ENCODE measurements around the gene P2RX2. TPM values are rescaled to one million over a fixed set of nuclear protein-coding genes. Genes with fewer than 3 reads are reported as not detected.

The P2RX2 gene
- total and polyA plus RNA-seq, 2 experiments from 2014 or later, result not detected

DNA sequence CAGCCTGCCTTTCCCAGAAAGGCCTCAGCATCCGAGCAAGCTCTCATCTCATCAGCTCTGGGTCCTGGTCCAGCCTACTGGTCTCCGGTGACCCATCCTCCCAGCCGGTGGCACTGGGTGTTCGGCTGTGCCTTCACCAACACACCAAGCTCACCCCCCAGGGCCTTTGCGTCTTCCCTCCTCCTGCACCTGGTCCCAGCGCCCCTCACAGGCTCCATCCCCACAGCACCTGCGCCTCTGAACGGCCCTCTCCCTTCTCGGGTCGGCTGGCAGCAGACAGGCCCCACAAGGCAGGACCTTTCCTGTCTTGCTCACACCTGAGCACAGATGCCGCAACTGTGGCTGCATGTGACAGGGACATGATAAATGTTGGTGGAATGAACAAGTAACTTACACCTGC, 13.1 kb downstream of the P2RX2 start:
- no peaks in the 10 kb centered on the region for H3K36me3 ChIP-seq (replicated peaks; ENCODE audit: insufficient read depth, low read depth)
- no peak overlapping the region for H3K4me2 ChIP-seq
- H2AFZ ChIP-seq, result no peak overlapping the region
- no peaks in the 10 kb centered on the region for H3K9me2 ChIP-seq (replicated peaks; ENCODE audit: insufficient read depth)
- H4K20me1 ChIP-seq (ENCODE audit: insufficient read depth, poor library complexity, severe bottlenecking), result no peaks in the 10 kb centered on the region
- no peak for DNase-seq (ENCODE audit: low spot score)
- TF ChIP-seq EZH2phosphoT487 (IDR thresholded peaks at IDR 0.05; ENCODE audit: low read depth, severe bottlenecking, unreplicated experiment) (no peak), CTCF (IDR thresholded peaks at IDR 0.05; ENCODE audit: poor library complexity) (no peak), EZH2 (IDR thresholded peaks at IDR 0.05; ENCODE audit: borderline replicate concordance) (no peak)
- H3K79me2 ChIP-seq, result no peaks in the 10 kb centered on the region
- H3K27ac ChIP-seq, result no peak overlapping the region
- no peaks in the 10 kb centered on the region for H3K27me3 ChIP-seq
- 91% methylated on average over 11 of the region's 11 CpGs for WGBS (ENCODE audit: low lambda C conversion rate, missing lambda C conversion rate)
- no peaks in the 10 kb centered on the region for H3K4me1 ChIP-seq (ENCODE audit: insufficient read depth)
- H3K4me3 ChIP-seq, result no peak overlapping the region
- no peaks in the 10 kb centered on the region for H3K9me3 ChIP-seq (ENCODE audit: low read depth)

DNA sequence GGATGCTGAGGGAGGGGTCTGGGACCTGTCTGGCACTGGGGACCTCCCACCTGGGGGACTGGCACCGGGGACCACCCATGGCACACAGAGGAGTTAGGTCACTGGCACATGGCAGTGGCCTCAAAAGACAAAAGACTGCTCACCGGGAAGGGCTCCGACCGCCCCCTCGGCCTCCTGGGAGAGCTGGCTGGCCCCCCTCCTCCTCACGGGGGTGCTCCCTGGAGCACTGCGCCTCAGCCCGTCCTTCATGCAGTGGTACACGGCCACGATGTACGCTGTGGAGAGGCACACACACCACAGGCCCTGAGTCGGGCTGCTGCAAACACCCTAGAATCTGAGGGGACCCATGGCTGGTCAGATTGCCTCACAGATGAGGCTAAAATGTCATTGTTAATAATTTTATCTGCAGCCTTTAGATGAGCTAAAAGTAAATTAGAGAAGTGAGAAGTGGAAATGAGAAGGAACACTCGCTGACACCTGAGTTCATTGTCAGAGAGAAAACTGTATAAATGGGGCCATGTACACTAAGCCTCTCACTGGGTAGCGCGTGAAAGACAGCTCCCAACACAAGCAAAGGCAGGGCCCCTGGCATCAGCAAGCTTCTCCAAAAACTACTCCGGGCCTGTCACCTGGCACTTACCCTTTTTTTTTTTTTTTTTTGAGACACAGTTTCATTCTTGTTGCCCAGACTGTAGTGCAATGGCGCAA, 14.1 kb downstream of the P2RX2 start:
- H4K20me1 ChIP-seq (ENCODE audit: insufficient read depth, poor library complexity, severe bottlenecking), result no peaks in the 10 kb centered on the region
- H3K79me2 ChIP-seq, result no peaks in the 10 kb centered on the region
- H3K9me3 ChIP-seq (ENCODE audit: low read depth), result no peaks in the 10 kb centered on the region
- WGBS (ENCODE audit: low lambda C conversion rate, missing lambda C conversion rate), result 92% methylated on average over 17 of the region's 17 CpGs
- no peak overlapping the region for H3K4me2 ChIP-seq
- TF ChIP-seq CTCF (IDR thresholded peaks at IDR 0.05; ENCODE audit: poor library complexity) (no peak), EZH2phosphoT487 (IDR thresholded peaks at IDR 0.05; ENCODE audit: low read depth, severe bottlenecking, unreplicated experiment) (no peak), EZH2 (IDR thresholded peaks at IDR 0.05; ENCODE audit: borderline replicate concordance) (no peak)
- no peaks in the 10 kb centered on the region for H3K27me3 ChIP-seq
- no peak overlapping the region for H2AFZ ChIP-seq
- H3K4me3 ChIP-seq, result no peak overlapping the region
- no peaks in the 10 kb centered on the region for H3K9me2 ChIP-seq (replicated peaks; ENCODE audit: insufficient read depth)
- no peaks in the 10 kb centered on the region for H3K4me1 ChIP-seq (ENCODE audit: insufficient read depth)
- DNase-seq (ENCODE audit: low spot score), result no peak
- H3K36me3 ChIP-seq (replicated peaks; ENCODE audit: insufficient read depth, low read depth), result no peaks in the 10 kb centered on the region
- H3K27ac ChIP-seq, result no peak overlapping the region

GRCh38 chr12:132633398-132633797, 14.8 kb downstream of the P2RX2 start:
- Histone ChIP-seq H3K4me1 (ENCODE audit: insufficient read depth) (no peaks in the 10 kb centered on the region), H3K9me2 (replicated peaks; ENCODE audit: insufficient read depth) (no peaks in the 10 kb centered on the region), H3K36me3 (replicated peaks; ENCODE audit: insufficient read depth, low read depth) (no peaks in the 10 kb centered on the region), H3K79me2 (no peaks in the 10 kb centered on the region), H3K27ac (no peak overlapping the region), H3K9me3 (ENCODE audit: low read depth) (no peaks in the 10 kb centered on the region), H3K27me3 (no peaks in the 10 kb centered on the region), H3K4me2 (no peak overlapping the region), H3K4me3 (no peak overlapping the region), H4K20me1 (ENCODE audit: insufficient read depth, poor library complexity, severe bottlenecking) (no peaks in the 10 kb centered on the region), H2AFZ (no peak overlapping the region)
- TF ChIP-seq EZH2 (IDR thresholded peaks at IDR 0.05; ENCODE audit: borderline replicate concordance) (no peak), EZH2phosphoT487 (IDR thresholded peaks at IDR 0.05; ENCODE audit: low read depth, severe bottlenecking, unreplicated experiment) (no peak), CTCF (IDR thresholded peaks at IDR 0.05; ENCODE audit: poor library complexity) (no peak)
- 99% methylated on average over 8 of the region's 8 CpGs for WGBS (ENCODE audit: low lambda C conversion rate, missing lambda C conversion rate)
- no peak for DNase-seq (ENCODE audit: low spot score)

All from hepatocyte (in vitro differentiated cells).